ENCODE results near the gene FAM174B. TPM values are rescaled to one million over a fixed set of nuclear protein-coding genes. Genes with fewer than 3 reads are reported as not detected.

FAM174B gene
- total and polyA plus RNA-seq, 10 of the 15 experiments (the other 5 are each of a cell fraction or from before 2014, with no cell fraction given) = 0.71 to 15.9 (median 4.2) TPM

GRCh38 chr15:92636908-92637481 is 18.6 kb downstream of the FAM174B start:
- DNase-seq (ENCODE audit: low read depth, low spot score) (no peak), FAIRE-seq (no peak), ATAC-seq (peak; percentile 83)
- ChIA-PET SMC1A (ENCODE audit: uncharacterized antibody, unreplicated experiment) (interaction anchor here (1.3 kb wide), 1 partner anchor 15 kb away, joined by 3 read pairs; no protein-coding TSS in a partner anchor), RAD21 (ENCODE audit: unreplicated experiment) (no interaction called here), CTCF (interaction anchor here (1.7 to 2.8 kb wide), 2 partner anchors 15 to 44 kb away, joined by 3 to 7 read pairs; no protein-coding TSS in a partner anchor), POLR2A (no interaction called here)
- 56% methylated on average over 6 of the region's 6 CpGs for WGBS (ENCODE audit: insufficient coverage, insufficient replicate concordance, low lambda C conversion rate, missing lambda C conversion rate)
- no peaks in the 10 kb centered on the region for H3K27me3 ChIP-seq (replicated peaks in 1 of 2; ENCODE audit: control insufficient read depth in 2 of 2, insufficient read depth in 2 of 2, low read length in 1 of 2)
- peak overlapping the region; percentile 41; the same call in 1 of the 2 replicates for H3K9ac ChIP-seq (ENCODE audit: control insufficient read depth, insufficient read depth, low read length)
- TF ChIP-seq GATAD2B (conservative IDR thresholded peaks at IDR 0.05; ENCODE audit: low read depth) (no peak), MXI1 (IDR thresholded peaks at IDR 0.05; ENCODE audit: low read depth, low read length) (no peak), HDAC2 (IDR thresholded peaks at IDR 0.05) (no peak), SIN3A (IDR thresholded peaks at IDR 0.05; ENCODE audit: low read depth, low read length) (no peak), POLR2AphosphoS5 (IDR thresholded peaks at IDR 0.05; ENCODE audit: low read length) (no peak), MYC (IDR thresholded peaks at IDR 0.05; ENCODE audit: insufficient read depth, insufficient read length, insufficient replicate concordance, low read length, severe bottlenecking) (no peak), MEF2A (IDR thresholded peaks at IDR 0.05; ENCODE audit: insufficient read depth, low read depth, low read length) (no peak), RELA (IDR thresholded peaks at IDR 0.05; ENCODE audit: borderline replicate concordance, partially characterized antibody) (no peak), RBBP5 (conservative IDR thresholded peaks at IDR 0.05) (no peak), IKZF1 (conservative IDR thresholded peaks at IDR 0.05) (no peak), KLF5 (IDR thresholded peaks at IDR 0.05; ENCODE audit: partially characterized antibody) (no peak), FOXM1 (IDR thresholded peaks at IDR 0.05; ENCODE audit: low read depth, low read length) (no peak), STAT3 (IDR thresholded peaks at IDR 0.05; ENCODE audit: low read depth, low read length) (no peak), USF2 (IDR thresholded peaks at IDR 0.05; ENCODE audit: borderline replicate concordance, low read depth, low read length) (no peak), HSF1 (IDR thresholded peaks at IDR 0.05; ENCODE audit: low read depth, low read length) (no peak)
- H3K4me1 ChIP-seq (ENCODE audit: control insufficient read depth, insufficient read depth, low read length) = peaks cover 29% of the 10 kb centered on the region
- BruUV-seq (replicated peaks) = no TSS peak
- peaks cover 8% of the 10 kb centered on the region; the same call in 2 of the 3 replicates for H3K9me3 ChIP-seq (replicated peaks; ENCODE audit: control insufficient read depth, insufficient read depth, low read length)
- intact Hi-C loops (cut with micrococcal nuclease; ENCODE audit: unreplicated experiment) (no loop called here), in situ Hi-C loops (cut with MboI) (no loop called here)
- H3K4me3 ChIP-seq = no peak overlapping the region
- H4K20me1 ChIP-seq (ENCODE audit: control insufficient read depth, insufficient read depth) = no peaks in the 10 kb centered on the region
- H3K79me2 ChIP-seq (ENCODE audit: control insufficient read depth, insufficient read depth, low read length) = peaks cover 50% of the 10 kb centered on the region
- no peaks in the 10 kb centered on the region for H3K36me3 ChIP-seq (ENCODE audit: control insufficient read depth in 2 of 2, insufficient read depth in 2 of 2, low read length in 1 of 2)
- H3K4me2 ChIP-seq (ENCODE audit: control insufficient read depth, insufficient read depth) = peak overlapping the region; percentile 69; the same call in 1 of the 2 replicates
- peak overlapping the region; percentile 3; the same call in 1 of the 2 replicates for H2AFZ ChIP-seq (ENCODE audit: control insufficient read depth, low read depth, low read length)
- H3K27ac ChIP-seq (ENCODE audit: control insufficient read depth, insufficient read depth) = peak overlapping the region; percentile 62; the same call in 1 of the 2 replicates
